Fibroblast of lung (primary cell): ENCODE results near the gene FBXL2. TPM values are rescaled to one million over a fixed set of nuclear protein-coding genes. Genes with fewer than 3 reads are reported as not detected.
"Not testable (repeated sequence)": the region's sequence is repeated elsewhere in the genome, so short reads cannot be mapped to it uniquely, and the experiment has no call there.

Experiments used
- DNase-seq, 2 donors: peaks; one replicate each; pipeline versions ENCODE4 v3.0.0 to v3.0.0-alpha.2; 2010; ENCODE audit warnings: low read depth in 2 of 2
- H2AFZ ChIP-seq: 2 replicates; pipeline ENCODE4 v1.5.1; 2012; ENCODE audit warnings: low read length, control low read depth, inconsistent platforms
- H3K27ac ChIP-seq: 2 replicates; pipeline ENCODE4 v1.5.1; 2011; ENCODE audit warnings: low read length, control low read depth; ENCODE audit not compliant: insufficient read depth
- H3K27me3 ChIP-seq: 2 replicates; pipeline ENCODE4 v1.5.1; 2011; ENCODE audit warnings: mild to moderate bottlenecking, low read length; ENCODE audit not compliant: control insufficient read depth, insufficient read depth
- H3K36me3 ChIP-seq: 2 replicates; pipeline ENCODE4 v1.5.1; 2011; ENCODE audit warnings: low read length; ENCODE audit not compliant: control insufficient read depth, insufficient read depth
- H3K4me1 ChIP-seq: 2 replicates; pipeline ENCODE4 v1.5.1; 2011; ENCODE audit warnings: low read length; ENCODE audit not compliant: control insufficient read depth, insufficient read depth; ENCODE audit errors: extremely low read depth
- H3K4me2 ChIP-seq: 2 replicates; pipeline ENCODE4 v1.5.1; 2011; ENCODE audit warnings: low read length, control low read depth; ENCODE audit not compliant: insufficient read depth; ENCODE audit errors: extremely low read depth
- H3K4me3 ChIP-seq, 4 experiments: fragments of 200-600 bp in 1 of 4; sonication (generic) in 1 of 4; replicated peaks in 1 of 4; 2 replicates each; pipeline ENCODE4 v1.5.1; 2011 to 2016; ENCODE audit warnings: low read length in 4 of 4, low read depth in 3 of 4, mild to moderate bottlenecking in 3 of 4, control low read depth in 2 of 4, inconsistent platforms in 1 of 4, mixed read lengths in 1 of 4; ENCODE audit not compliant: insufficient read depth in 1 of 4; ENCODE audit errors: control extremely low read depth in 1 of 4
- H3K79me2 ChIP-seq: 2 replicates; pipeline ENCODE4 v1.5.1; 2012; ENCODE audit warnings: mild to moderate bottlenecking, low read length, inconsistent platforms; ENCODE audit not compliant: control insufficient read depth, insufficient read depth
- H3K9ac ChIP-seq: 2 replicates; pipeline ENCODE4 v1.5.1; 2011; ENCODE audit warnings: mild to moderate bottlenecking, low read length, control low read depth; ENCODE audit not compliant: insufficient read depth
- H3K9me3 ChIP-seq: 2 replicates; pipeline ENCODE4 v1.5.1; 2012; ENCODE audit warnings: low read depth, low read length; ENCODE audit not compliant: control insufficient read depth, insufficient read depth
- H4K20me1 ChIP-seq: 2 replicates; pipeline ENCODE4 v1.5.1; 2011; ENCODE audit warnings: low read length; ENCODE audit not compliant: control insufficient read depth, insufficient read depth; ENCODE audit errors: extremely low read depth
- EZH2 ChIP-seq: IDR thresholded peaks from 2 replicates; pipeline ENCODE4 v1.5.1; 2012; ENCODE audit warnings: low read length, control low read depth, mild to moderate bottlenecking; ENCODE audit errors: missing control alignments
- polyA plus RNA-seq, 2 donors: library from polyadenylated mRNA; depleted of rRNA in 1 of 2; stranded (reverse) in 1 of 2; unstranded in 1 of 2; fragments of >200 nt; gene quantifications; 2 replicates each; pipeline ENCODE4 v1.2.1, GENCODE V29; 2011 to 2012; ENCODE audit warnings: missing spikeins in 1 of 2
- total RNA-seq: library from RNA; depleted of rRNA; stranded (reverse); fragments of >200 nt; gene quantifications from 2 replicates; pipeline ENCODE4 v1.2.1, GENCODE V29; 2014
- TF ChIP-seq, protein P1 (sequence below), 2 donors: IDR thresholded peaks in 1 of 2; conservative IDR thresholded peaks in 1 of 2; 1 replicate in 1 of 2; 2 replicates in 1 of 2; pipeline ENCODE4 v1.5.1; 2011 to 2012; ENCODE audit warnings: low read length in 2 of 2, control low read depth in 1 of 2, inconsistent platforms in 1 of 2, low read depth in 1 of 2, mild to moderate bottlenecking in 1 of 2

FBXL2 gene
- total and polyA plus RNA-seq, 2 donors (not counting 1 experiment from before 2014, with no cell fraction given) = 16.2 to 26.5 TPM

- Histone ChIP-seq H3K36me3 (no peaks in the 10 kb centered on the region), H3K4me3 (no peak overlapping the region), H3K79me2 (peaks cover 79% of the 10 kb centered on the region), H3K4me2 (no peak overlapping the region), H4K20me1 (peaks cover 3% of the 10 kb centered on the region), H3K4me1 (no peaks in the 10 kb centered on the region), H3K27me3 (no peaks in the 10 kb centered on the region), H3K27ac (no peak overlapping the region), H2AFZ (no peak overlapping the region), H3K9ac (no peak overlapping the region), H3K9me3 (no peaks in the 10 kb centered on the region)
- TF ChIP-seq EZH2 = no peak
- TF ChIP-seq, protein P1, sequence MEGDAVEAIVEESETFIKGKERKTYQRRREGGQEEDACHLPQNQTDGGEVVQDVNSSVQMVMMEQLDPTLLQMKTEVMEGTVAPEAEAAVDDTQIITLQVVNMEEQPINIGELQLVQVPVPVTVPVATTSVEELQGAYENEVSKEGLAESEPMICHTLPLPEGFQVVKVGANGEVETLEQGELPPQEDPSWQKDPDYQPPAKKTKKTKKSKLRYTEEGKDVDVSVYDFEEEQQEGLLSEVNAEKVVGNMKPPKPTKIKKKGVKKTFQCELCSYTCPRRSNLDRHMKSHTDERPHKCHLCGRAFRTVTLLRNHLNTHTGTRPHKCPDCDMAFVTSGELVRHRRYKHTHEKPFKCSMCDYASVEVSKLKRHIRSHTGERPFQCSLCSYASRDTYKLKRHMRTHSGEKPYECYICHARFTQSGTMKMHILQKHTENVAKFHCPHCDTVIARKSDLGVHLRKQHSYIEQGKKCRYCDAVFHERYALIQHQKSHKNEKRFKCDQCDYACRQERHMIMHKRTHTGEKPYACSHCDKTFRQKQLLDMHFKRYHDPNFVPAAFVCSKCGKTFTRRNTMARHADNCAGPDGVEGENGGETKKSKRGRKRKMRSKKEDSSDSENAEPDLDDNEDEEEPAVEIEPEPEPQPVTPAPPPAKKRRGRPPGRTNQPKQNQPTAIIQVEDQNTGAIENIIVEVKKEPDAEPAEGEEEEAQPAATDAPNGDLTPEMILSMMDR (conservative IDR thresholded peaks at IDR 0.05 in 1 of 2, IDR thresholded peaks at IDR 0.05 in 1 of 2; ENCODE audit: low read depth in 1 of 2, low read length in 2 of 2) = no peak
- DNase-seq = no peak
These were observed 149.5 kb downstream of the FBXL2 start for GRCh38 chr3:33426630-33427317.

DNA sequence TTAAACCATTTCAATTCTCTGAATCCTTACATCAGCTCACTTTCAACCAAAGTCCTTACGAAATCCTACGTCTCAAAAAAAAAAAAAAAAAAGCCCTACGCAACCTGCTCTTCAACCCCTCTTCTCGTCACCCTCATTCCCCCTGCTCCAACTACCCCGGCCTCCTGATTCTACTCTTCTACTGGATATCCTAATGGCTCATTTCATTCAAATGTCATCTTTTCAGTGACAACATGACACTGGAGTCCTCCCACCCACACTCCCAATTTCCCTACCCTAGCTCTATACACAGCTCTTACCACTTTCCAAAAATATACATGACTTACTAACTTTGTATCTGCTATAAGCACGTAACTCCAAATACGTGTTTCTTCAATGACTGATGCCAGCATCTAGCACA is 151.5 kb downstream of the FBXL2 start:
- H4K20me1 ChIP-seq = peaks cover 3% of the 10 kb centered on the region
- H3K27ac ChIP-seq = no peak overlapping the region

GRCh38 chr3:33429306-33429705 is 152.1 kb downstream of the FBXL2 start:
- H3K4me1 ChIP-seq, H3K9ac ChIP-seq, H3K9me3 ChIP-seq, H2AFZ ChIP-seq, H3K4me3 ChIP-seq, H3K4me2 ChIP-seq, DNase-seq, H3K36me3 ChIP-seq, H3K27ac ChIP-seq, H4K20me1 ChIP-seq, H3K27me3 ChIP-seq: not testable (repeated sequence)
- peaks cover 92% of the 10 kb centered on the region for H3K79me2 ChIP-seq

More for the DNA sequence above, 151.5 kb downstream of the FBXL2 start:
- no peak for DNase-seq
- no peak overlapping the region for H2AFZ ChIP-seq
- peaks cover 90% of the 10 kb centered on the region for H3K79me2 ChIP-seq
- H3K4me2 ChIP-seq = no peak overlapping the region
- H3K27me3 ChIP-seq = no peaks in the 10 kb centered on the region
- H3K4me1 ChIP-seq = no peaks in the 10 kb centered on the region
- no peaks in the 10 kb centered on the region for H3K9me3 ChIP-seq
- TF ChIP-seq EZH2 = no peak
- TF ChIP-seq, protein P1 (conservative IDR thresholded peaks at IDR 0.05 in 1 of 2, IDR thresholded peaks at IDR 0.05 in 1 of 2; ENCODE audit: low read depth in 1 of 2, low read length in 2 of 2) = no peak
- H3K4me3 ChIP-seq = no peak overlapping the region
- no peaks in the 10 kb centered on the region for H3K36me3 ChIP-seq
- H3K9ac ChIP-seq = no peak overlapping the region
